ENCODE results near the gene SCARF2.
"Not testable (repeated sequence)": the region's sequence is repeated elsewhere in the genome, so short reads cannot be mapped to it uniquely, and the experiment has no call there.

Gene SCARF2

DNA sequence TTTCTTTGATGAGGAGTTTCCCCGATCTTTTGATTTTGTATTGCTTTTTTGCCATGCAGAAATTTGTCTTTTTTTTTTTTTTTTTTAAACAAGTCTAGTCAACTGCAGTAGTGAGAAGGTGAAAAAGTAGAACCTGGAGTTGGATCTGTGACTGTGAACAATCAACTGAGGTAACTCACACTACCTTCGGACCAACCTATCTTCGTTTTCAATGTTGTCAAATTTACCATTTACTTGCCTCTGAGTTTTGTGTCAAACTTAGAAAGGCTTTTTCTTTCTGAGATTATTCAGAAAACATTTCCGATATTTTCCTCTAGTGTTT, 37.5 kb upstream of the SCARF2 start:
- no peak overlapping the region for H3K4me3 ChIP-seq (replicated peaks; ENCODE audit: low read depth, low read length)
- TF ChIP-seq, protein P1, sequence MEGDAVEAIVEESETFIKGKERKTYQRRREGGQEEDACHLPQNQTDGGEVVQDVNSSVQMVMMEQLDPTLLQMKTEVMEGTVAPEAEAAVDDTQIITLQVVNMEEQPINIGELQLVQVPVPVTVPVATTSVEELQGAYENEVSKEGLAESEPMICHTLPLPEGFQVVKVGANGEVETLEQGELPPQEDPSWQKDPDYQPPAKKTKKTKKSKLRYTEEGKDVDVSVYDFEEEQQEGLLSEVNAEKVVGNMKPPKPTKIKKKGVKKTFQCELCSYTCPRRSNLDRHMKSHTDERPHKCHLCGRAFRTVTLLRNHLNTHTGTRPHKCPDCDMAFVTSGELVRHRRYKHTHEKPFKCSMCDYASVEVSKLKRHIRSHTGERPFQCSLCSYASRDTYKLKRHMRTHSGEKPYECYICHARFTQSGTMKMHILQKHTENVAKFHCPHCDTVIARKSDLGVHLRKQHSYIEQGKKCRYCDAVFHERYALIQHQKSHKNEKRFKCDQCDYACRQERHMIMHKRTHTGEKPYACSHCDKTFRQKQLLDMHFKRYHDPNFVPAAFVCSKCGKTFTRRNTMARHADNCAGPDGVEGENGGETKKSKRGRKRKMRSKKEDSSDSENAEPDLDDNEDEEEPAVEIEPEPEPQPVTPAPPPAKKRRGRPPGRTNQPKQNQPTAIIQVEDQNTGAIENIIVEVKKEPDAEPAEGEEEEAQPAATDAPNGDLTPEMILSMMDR (IDR thresholded peaks at IDR 0.05; ENCODE audit: low read length, missing control alignments) = no peak
- DNase-seq (ENCODE audit: low read depth) = no peak

GRCh38 chr22:20472629-20473442, 35.2 kb upstream of the SCARF2 start:
- no peak overlapping the region for H3K4me3 ChIP-seq (replicated peaks; ENCODE audit: low read depth, low read length)
- DNase-seq (ENCODE audit: low read depth) = no peak
- TF ChIP-seq, protein P1 (IDR thresholded peaks at IDR 0.05; ENCODE audit: low read length, missing control alignments) = no peak

- TF ChIP-seq, protein P1 (IDR thresholded peaks at IDR 0.05; ENCODE audit: low read length, missing control alignments) = no peak
- H3K4me3 ChIP-seq (replicated peaks; ENCODE audit: low read depth, low read length) = no peak overlapping the region
- no peak for DNase-seq (ENCODE audit: low read depth)
Measured at GRCh38 chr22:20471126-20471833, 33.7 kb upstream of the SCARF2 start.

GRCh38 chr22:20470525-20470924, 32.9 kb upstream of the SCARF2 start:
- H3K4me3 ChIP-seq (replicated peaks; ENCODE audit: low read depth, low read length); DNase-seq (ENCODE audit: low read depth): not testable (repeated sequence)

DNA sequence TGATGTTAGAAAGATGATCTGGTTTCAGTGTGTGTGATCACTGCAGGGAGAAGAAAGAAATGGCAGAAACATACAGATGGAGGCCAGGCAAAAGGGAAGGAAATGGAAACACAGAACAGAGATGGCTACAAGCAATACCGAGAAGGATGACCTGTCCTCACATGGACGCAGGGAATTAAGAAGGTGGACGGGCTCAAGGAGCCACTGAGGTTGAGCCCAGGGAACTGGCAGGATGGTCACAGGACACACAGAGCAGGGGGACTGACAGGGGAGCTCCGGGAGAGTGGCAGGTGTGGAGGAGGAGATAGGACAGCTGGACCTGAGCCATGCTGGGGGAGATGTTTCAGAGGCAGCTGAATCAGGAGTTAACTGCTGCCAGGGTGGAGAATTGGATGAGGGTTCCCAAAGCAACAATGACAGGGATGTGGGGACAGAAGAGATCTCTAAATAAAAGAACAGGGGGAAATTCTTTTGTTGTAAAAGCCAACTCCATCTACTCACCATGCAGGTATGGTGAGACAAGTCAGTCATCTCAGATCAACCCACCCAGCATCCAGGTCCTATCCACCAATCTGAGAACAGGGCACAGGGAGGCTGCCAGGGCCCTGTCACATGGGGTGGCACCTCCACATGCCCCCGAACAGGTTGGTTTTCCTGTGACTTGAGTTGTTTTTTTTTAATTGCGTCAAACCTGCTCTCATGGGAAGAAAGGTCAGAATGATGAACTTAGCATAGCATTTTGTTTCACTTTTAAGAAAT, 31.7 kb upstream of the SCARF2 start:
- TF ChIP-seq, protein P1 (IDR thresholded peaks at IDR 0.05; ENCODE audit: low read length, missing control alignments) = no peak
- DNase-seq (ENCODE audit: low read depth) = no peak
- H3K4me3 ChIP-seq (replicated peaks; ENCODE audit: low read depth, low read length) = no peak overlapping the region

GRCh38 chr22:20466659-20467379, 29.2 kb upstream of the SCARF2 start:
- TF ChIP-seq, protein P1 (IDR thresholded peaks at IDR 0.05; ENCODE audit: low read length, missing control alignments) = no peak
- DNase-seq (ENCODE audit: low read depth) = no peak

DNA sequence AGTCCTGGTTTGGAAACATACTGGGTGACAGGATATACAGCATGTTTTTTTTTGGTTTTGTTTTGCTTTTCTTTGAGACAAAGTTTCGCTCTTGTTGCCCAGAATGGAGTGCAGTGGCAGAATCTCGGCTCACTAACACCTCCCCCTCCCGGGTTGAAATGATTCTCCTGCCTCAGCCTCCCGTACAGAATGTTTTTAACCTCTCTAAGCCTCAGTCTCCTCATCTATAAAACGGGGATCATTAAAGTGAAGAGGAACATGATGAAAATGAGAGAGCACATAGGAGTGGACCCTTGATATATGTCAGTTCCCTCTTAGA, 28.1 kb upstream of the SCARF2 start:
- TF ChIP-seq, protein P1 (IDR thresholded peaks at IDR 0.05; ENCODE audit: low read length, missing control alignments) = no peak
- H3K4me3 ChIP-seq (replicated peaks; ENCODE audit: low read depth, low read length) = no peak overlapping the region
- DNase-seq (ENCODE audit: low read depth) = no peak

More at GRCh38 chr22:20466659-20467379, 29.2 kb upstream of the SCARF2 start:
- no peak overlapping the region for H3K4me3 ChIP-seq (replicated peaks; ENCODE audit: low read depth, low read length)
